DOHH2 (cell line): ENCODE data around the gene NAA38.

Source experiments
- H3F3A ChIP-seq: fragments of 200-600 bp; sonication (generic), shearing (Covaris generic); 2 replicates; pipeline ENCODE4 v1.6.0; 2016; ENCODE audit warnings: antibody characterized with exemption, mild to moderate bottlenecking; ENCODE audit not compliant: control insufficient read depth, insufficient read depth
- H3K27ac ChIP-seq: fragments of 200-600 bp; sonication (generic); 2 replicates; pipeline ENCODE4 v1.5.1; 2014; ENCODE audit warnings: low read depth, mild to moderate bottlenecking, low read length, moderate library complexity
- H3K27me3 ChIP-seq: fragments of 200-600 bp; sonication (generic); 2 replicates; pipeline ENCODE4 v1.6.1; 2014; ENCODE audit warnings: mild to moderate bottlenecking, low read length, mixed read lengths; ENCODE audit not compliant: control insufficient read depth
- H3K36me3 ChIP-seq: fragments of 200-600 bp; sonication (generic); 2 replicates; pipeline ENCODE4 v1.6.1; 2014; ENCODE audit warnings: mild to moderate bottlenecking, low read length, moderate library complexity, mixed read lengths; ENCODE audit not compliant: control insufficient read depth
- H3K4me1 ChIP-seq: fragments of 200-600 bp; sonication (generic); 2 replicates; pipeline ENCODE4 v1.6.1; 2014; ENCODE audit warnings: mild to moderate bottlenecking, low read length, mixed read lengths; ENCODE audit not compliant: control insufficient read depth
- H3K4me2 ChIP-seq: fragments of 200-600 bp; sonication (generic); 2 replicates; pipeline ENCODE4 v1.6.0; 2014; ENCODE audit warnings: mild to moderate bottlenecking, low read length, moderate library complexity
- H3K4me3 ChIP-seq: fragments of 200-600 bp; sonication (generic); 2 replicates; pipeline ENCODE4 v1.5.1; 2014; ENCODE audit warnings: mild to moderate bottlenecking, low read length, mixed read lengths
- H3K79me2 ChIP-seq: fragments of 200-600 bp; sonication (generic); 2 replicates; pipeline ENCODE4 v1.6.1; 2014; ENCODE audit warnings: mild to moderate bottlenecking, low read length, mixed read lengths; ENCODE audit not compliant: control insufficient read depth
- H3K9me2 ChIP-seq: fragments of 200-600 bp; sonication (generic); replicated peaks from 2 replicates; pipeline ENCODE4 v1.6.1; 2014; ENCODE audit warnings: mild to moderate bottlenecking, low read length, mixed read lengths; ENCODE audit not compliant: control insufficient read depth
- H3K9me3 ChIP-seq: fragments of 200-600 bp; sonication (generic); 2 replicates; pipeline ENCODE4 v1.6.1; 2014; ENCODE audit warnings: antibody characterized with exemption, low read length, mixed read lengths; ENCODE audit not compliant: control insufficient read depth, insufficient read depth
- H4K20me1 ChIP-seq: fragments of 200-600 bp; sonication (generic); 2 replicates; pipeline ENCODE4 v1.6.0; 2014; ENCODE audit warnings: low read depth, mild to moderate bottlenecking, antibody characterized with exemption, low read length, moderate library complexity; ENCODE audit not compliant: control insufficient read depth, insufficient read depth
- EZH2phosphoT487 ChIP-seq: fragments of 200-600 bp; sonication (generic); IDR thresholded peaks from 2 replicates; pipeline ENCODE4 v1.6.1; 2017; ENCODE audit warnings: borderline replicate concordance, mild to moderate bottlenecking, antibody characterized with exemption, low read length, moderate library complexity, mixed read lengths
- TF ChIP-seq, protein P1 (sequence below): fragments of 200-600 bp; sonication (generic); IDR thresholded peaks from one replicate; pipeline ENCODE4 v1.5.1; 2014; ENCODE audit warnings: antibody characterized with exemption, mild to moderate bottlenecking, low read depth, low read length; ENCODE audit not compliant: poor library complexity, severe bottlenecking

The NAA38 gene

DNA sequence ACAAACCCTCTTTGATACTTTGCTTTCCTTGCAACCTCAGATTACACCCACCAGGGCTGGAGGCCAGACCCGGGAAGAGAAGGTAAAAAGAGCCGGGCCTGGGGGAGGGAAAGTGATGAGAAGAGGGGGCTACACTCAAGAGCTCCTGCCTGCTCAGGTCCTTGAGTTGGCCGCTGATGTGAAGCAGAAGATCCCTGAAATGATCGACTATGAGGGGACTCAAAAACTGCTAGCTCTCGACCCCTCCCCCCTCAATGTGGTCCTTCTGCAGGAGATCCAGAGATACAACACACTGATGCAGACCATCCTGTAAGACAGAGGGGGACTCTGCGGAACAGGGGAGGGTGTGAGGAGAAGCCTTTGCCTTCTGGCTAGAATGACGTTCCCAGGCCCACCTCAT is 26.1 kb downstream of the NAA38 start:
- peaks cover under 1% of the 10 kb centered on the region; the same call in 1 of the 2 replicates for H3K79me2 ChIP-seq
- TF ChIP-seq, protein P1, sequence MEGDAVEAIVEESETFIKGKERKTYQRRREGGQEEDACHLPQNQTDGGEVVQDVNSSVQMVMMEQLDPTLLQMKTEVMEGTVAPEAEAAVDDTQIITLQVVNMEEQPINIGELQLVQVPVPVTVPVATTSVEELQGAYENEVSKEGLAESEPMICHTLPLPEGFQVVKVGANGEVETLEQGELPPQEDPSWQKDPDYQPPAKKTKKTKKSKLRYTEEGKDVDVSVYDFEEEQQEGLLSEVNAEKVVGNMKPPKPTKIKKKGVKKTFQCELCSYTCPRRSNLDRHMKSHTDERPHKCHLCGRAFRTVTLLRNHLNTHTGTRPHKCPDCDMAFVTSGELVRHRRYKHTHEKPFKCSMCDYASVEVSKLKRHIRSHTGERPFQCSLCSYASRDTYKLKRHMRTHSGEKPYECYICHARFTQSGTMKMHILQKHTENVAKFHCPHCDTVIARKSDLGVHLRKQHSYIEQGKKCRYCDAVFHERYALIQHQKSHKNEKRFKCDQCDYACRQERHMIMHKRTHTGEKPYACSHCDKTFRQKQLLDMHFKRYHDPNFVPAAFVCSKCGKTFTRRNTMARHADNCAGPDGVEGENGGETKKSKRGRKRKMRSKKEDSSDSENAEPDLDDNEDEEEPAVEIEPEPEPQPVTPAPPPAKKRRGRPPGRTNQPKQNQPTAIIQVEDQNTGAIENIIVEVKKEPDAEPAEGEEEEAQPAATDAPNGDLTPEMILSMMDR: no peak
- no peak for TF ChIP-seq EZH2phosphoT487
- no peaks in the 10 kb centered on the region for H4K20me1 ChIP-seq
- H3K4me2 ChIP-seq: no peak overlapping the region
- H3K9me2 ChIP-seq: no peaks in the 10 kb centered on the region
- H3K27me3 ChIP-seq: peaks cover 27% of the 10 kb centered on the region
- H3K27ac ChIP-seq: no peak overlapping the region
- peaks cover 10% of the 10 kb centered on the region for H3K4me1 ChIP-seq
- H3K36me3 ChIP-seq: no peaks in the 10 kb centered on the region
- H3K9me3 ChIP-seq: no peaks in the 10 kb centered on the region
- H3K4me3 ChIP-seq: no peak overlapping the region
- H3F3A ChIP-seq: 0 out of 2 replicates have a peak, but pooled peaks cover 8% of the 10 kb centered on the region

DNA sequence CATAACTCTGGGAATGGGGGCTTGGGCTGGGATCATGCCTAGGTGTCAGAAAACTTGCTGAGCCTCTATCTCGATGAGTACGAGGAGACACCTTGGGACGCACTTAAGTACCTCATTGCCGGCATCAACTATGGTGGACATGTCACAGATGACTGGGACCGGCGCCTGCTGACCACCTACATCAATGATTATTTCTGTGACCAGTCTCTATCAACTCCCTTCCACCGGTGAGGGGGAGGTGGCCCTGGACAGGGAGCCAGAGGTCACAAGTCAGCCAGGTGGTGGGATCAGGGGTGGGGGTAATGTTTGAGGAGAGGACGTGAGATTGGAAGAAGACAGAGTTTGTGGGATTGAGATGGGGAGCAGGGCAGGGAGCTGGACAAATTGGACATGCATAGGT is 26.7 kb downstream of the NAA38 start:
- Histone ChIP-seq H3K4me2 (no peak overlapping the region), H3K4me1 (peaks cover 10% of the 10 kb centered on the region), H3K27me3 (peaks cover 30% of the 10 kb centered on the region), H3K36me3 (no peaks in the 10 kb centered on the region), H4K20me1 (no peaks in the 10 kb centered on the region), H3K27ac (no peak overlapping the region), H3K4me3 (no peak overlapping the region), H3F3A (0 out of 2 replicates have a peak, but pooled peaks cover 4% of the 10 kb centered on the region), H3K9me2 (no peaks in the 10 kb centered on the region), H3K9me3 (no peaks in the 10 kb centered on the region), H3K79me2 (no peaks in the 10 kb centered on the region)
- no peak for TF ChIP-seq EZH2phosphoT487
- TF ChIP-seq, protein P1: no peak

DNA sequence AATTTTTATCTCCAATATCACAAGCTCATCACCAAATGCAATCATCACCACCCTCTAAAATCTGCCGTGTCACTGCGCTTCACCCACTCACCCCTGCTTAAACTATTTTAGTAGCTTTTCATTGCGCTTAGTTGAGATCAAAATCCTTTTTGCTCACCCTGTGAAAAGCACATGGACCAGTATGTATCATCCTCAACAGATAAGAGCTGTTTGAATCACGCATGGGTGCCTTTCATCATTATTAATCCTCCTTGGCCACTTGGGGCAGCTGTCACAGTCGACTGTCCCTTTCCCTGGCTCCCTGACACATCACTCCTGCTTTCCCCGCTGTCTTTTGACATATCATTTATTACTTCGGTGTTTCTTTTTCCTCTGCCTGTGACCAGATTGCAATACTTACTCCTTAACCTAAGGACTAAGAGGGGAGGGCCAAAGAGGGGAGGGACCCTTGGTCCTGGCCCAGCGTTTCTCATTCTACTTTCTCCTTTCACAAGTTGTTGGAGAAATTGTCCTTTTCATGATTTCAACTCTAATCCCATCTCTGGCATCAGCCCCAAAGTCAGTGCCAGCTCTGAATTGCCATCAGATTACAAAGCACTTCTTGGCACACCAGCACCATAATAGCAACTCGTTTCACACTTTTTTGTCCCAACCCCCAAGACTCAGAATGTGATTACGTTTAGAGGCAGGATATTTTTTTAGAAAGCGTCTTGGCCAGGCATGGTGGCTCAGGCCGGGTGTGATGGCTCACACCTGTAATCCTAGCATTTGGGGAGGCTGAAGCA is 32.0 kb downstream of the NAA38 start:
- no peaks in the 10 kb centered on the region for H3K79me2 ChIP-seq
- peaks cover 10% of the 10 kb centered on the region; the same call in 1 of the 2 replicates for H3K4me1 ChIP-seq
- H3K4me2 ChIP-seq: no peak overlapping the region
- H3K36me3 ChIP-seq: no peaks in the 10 kb centered on the region
- H3F3A ChIP-seq: 0 out of 2 replicates have a peak, but pooled peaks cover 4% of the 10 kb centered on the region
- H4K20me1 ChIP-seq: no peaks in the 10 kb centered on the region
- TF ChIP-seq, protein P1: no peak
- no peak for TF ChIP-seq EZH2phosphoT487
- no peaks in the 10 kb centered on the region for H3K9me3 ChIP-seq
- peaks cover 15% of the 10 kb centered on the region for H3K27me3 ChIP-seq
- H3K9me2 ChIP-seq: no peaks in the 10 kb centered on the region
- H3K27ac ChIP-seq: no peak overlapping the region
- no peak overlapping the region for H3K4me3 ChIP-seq
